T1000 (cell line): ENCODE results near the gene DAAM2.

ENCODE experiments used
- DNase-seq: peaks from one replicate; lab custom pipeline; 2025; ENCODE audit warnings: mixed read lengths; lab: John Stamatoyannopoulos, UW

The DAAM2 gene

GRCh38 chr6:39819228-39819627 is 27.1 kb downstream of the DAAM2 start:
- no peak for DNase-seq

- no peak for DNase-seq
Measured at GRCh38 chr6:39819676-39820075, 27.5 kb downstream of the DAAM2 start.

DNA sequence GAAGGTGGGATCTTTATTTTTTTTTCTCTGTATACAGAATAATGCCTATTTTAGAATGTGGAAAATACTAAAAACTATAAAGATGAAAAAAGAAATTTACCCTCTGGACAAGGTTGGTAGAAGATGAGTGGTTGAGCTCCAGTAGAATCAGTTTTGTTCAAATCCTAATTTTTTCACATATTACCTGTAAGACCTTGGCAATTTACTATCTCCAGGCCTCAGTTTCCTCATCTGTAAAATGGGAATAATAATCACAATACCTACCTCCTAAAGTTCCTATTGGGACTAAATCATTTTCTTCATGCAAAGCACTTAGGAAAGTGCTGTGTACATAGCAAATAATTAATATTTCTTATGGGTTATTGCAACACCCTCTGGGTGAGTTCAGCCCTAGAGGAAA is 28.4 kb downstream of the DAAM2 start:
- DNase-seq = no peak

- DNase-seq = no peak
Measured at GRCh38 chr6:39821046-39821740, 29.0 kb downstream of the DAAM2 start.

GRCh38 chr6:39821742-39822532 is 29.8 kb downstream of the DAAM2 start:
- no peak for DNase-seq

DNA sequence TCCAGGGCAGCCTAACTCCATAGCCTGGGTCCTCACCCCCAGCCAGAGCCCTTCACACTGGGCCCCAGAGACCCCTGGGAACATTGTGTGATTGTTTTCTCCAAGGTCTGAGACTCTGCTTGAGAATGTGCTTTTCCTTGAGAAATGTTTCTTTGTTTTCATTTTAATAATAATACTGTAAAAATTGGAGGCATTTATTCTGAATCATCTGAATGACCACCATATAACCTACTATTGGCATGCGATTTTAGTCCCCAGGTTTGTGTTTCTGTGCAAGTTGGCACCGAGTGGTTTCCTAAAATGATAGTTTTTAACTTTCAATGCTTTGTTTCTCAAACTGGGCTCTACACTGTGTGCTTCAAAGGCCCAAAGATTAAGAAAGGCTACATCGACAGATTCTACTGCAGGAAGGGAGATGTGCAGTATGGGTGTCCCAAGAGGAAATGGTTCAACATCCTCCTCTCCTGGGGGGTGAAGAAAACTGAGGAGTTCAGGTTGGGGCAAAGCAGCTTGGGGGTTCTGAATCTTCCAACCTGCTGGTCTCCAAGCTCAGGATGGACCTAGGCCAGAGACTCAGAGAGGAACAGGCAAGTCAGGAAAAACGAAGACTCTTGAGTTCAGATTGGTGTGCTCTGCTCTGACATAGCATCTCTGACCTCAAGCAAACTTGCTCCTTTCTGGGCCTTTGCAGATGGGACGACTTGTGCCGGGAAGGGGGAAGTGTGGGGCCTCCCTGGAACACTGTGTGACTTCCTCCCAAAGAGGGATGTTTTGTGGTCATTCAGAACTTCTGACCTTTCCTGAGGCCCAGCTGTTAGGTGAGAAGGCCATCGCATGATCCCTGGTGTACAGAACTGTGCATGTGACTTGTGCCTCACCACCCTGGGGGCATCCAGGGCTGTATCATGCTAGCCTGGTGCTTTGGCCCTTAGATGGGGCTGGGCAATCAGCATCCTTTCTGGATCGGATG is 31.0 kb downstream of the DAAM2 start:
- no peak for DNase-seq

DNA sequence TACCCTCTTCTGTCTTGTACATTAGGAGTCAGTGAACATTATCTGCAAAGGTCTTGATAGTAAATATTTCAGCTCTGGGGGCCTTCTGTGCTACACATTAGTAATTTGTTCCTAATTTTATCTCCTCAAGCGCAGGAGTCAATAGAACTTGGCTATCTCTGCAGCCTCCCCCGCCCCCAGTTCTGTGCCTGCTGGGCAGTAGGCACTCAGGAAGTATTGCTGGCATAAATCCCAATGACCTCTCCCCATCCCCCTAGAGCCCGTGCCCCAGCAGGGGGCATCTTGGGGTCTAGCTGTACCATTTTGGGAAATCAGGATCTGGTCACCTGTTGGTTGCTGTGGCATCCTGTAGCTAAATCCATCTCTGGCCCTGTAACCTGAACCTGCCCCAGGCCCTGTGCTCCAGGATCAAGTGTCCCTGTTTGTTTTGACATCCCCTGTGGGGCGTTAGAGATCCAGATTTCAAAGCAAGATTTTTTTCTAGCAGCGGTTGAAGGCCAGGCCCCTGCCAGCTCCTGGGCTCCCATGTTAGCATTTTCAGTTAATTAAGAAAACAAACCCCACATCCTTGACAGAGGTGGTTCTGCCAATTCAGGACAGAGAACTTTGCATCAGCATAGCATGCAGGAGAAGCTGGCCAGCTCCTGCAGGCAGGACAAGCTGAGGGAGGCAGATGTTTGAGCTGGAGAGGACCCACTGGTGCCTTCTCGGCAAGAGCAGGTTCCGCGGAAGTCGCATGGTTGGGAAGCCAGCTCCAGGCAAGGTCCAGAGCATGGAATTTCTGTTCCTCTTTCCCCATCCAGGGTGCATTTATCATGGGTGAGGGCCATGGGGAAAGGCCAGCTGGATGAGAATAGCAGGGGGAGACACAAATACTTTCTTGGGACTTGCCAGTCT is 32.1 kb downstream of the DAAM2 start:
- DNase-seq = no peak

- no peak for DNase-seq
Measured at GRCh38 chr6:39829331-39829730, 37.2 kb downstream of the DAAM2 start.

DNA sequence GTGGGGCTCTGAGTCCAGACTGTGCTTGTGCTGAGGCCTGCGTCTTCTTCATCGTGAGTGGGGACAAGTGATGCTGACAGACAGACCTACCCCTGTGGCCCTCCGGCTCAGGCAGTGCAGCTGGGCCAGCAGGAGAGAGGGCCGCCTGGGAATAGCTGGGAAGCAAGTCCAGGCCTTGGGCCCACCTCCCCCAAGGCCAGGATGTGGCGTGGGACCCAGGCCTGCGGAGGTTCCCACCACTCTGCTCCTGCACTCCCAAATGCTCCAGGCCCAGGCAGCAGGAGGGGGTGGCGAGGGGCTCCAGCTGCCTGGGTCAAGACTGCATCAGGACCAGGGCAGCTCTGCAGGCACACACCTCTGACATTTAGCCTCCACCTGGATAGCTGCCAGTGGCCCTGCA is 38.3 kb downstream of the DAAM2 start:
- no peak for DNase-seq

DNA sequence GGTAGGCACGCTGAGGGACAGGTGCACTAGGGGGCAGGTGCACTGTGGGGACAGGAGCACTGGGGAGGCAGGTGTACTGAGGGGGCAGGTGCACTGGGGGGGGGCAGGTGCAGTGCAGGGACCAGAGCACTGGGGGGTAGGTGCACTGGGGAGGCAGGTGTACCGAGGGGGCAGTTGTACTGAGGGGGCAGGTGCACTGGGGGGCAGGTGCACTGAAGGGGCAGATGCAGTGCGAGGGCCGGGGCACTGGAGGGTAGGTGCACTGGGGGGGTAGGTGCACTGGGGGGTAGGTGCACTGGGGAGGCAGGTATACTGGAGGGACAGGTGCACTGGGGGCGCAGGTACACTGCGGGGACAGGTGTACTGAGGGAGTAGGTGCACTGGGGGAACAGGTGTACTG is 39.5 kb downstream of the DAAM2 start:
- DNase-seq = no peak

- DNase-seq = no peak
Measured at GRCh38 chr6:39834278-39834677, 42.1 kb downstream of the DAAM2 start.

- no peak for DNase-seq
Measured at GRCh38 chr6:39834866-39835265, 42.7 kb downstream of the DAAM2 start.

- no peak for DNase-seq
Measured at GRCh38 chr6:39835821-39836295, 43.7 kb downstream of the DAAM2 start.

GRCh38 chr6:39836606-39837005 is 44.4 kb downstream of the DAAM2 start:
- DNase-seq = no peak

- DNase-seq = no peak
Measured at GRCh38 chr6:39839445-39839844, 47.3 kb downstream of the DAAM2 start.

- DNase-seq = no peak
Measured at GRCh38 chr6:39840781-39841180, 48.6 kb downstream of the DAAM2 start.

DNA sequence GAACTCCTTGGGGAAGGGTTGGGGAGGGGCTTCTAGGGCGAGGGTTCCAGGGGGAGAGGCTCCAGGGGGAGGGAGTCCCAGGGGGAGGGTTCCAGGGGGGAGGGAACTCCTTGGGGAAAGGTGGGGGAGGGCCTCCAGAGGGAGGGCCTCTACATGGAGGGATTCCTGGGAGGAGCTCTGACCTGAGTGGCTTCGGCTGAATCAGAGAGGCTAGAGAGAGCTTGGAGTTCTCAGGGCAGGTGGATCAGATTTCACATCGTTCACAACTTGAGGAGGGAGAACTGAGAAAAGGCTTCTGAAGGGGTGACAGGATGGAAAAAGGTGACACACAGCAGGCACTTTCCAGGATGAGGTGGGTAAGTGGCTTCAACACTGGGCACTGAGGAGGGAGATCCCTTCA is 49.1 kb downstream of the DAAM2 start:
- no peak for DNase-seq

- no peak for DNase-seq
Measured at GRCh38 chr6:39841923-39842322, 49.7 kb downstream of the DAAM2 start.

- no peak for DNase-seq
Measured at GRCh38 chr6:39843305-39844020, 51.3 kb downstream of the DAAM2 start.

DNA sequence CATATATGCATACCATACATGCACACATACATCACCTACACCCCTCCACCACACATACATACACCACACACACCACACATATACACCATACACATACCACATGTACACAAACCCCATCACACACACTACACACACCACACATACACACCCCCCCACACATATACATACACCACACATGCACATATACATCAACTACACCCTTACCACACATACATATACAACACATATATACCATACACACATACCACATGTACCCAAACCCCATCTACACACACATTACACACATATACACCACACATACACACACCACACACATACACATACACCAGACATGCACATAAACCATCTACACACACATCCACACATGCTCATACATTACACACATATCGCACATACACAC is 52.7 kb downstream of the DAAM2 start:
- DNase-seq = no peak

DNA sequence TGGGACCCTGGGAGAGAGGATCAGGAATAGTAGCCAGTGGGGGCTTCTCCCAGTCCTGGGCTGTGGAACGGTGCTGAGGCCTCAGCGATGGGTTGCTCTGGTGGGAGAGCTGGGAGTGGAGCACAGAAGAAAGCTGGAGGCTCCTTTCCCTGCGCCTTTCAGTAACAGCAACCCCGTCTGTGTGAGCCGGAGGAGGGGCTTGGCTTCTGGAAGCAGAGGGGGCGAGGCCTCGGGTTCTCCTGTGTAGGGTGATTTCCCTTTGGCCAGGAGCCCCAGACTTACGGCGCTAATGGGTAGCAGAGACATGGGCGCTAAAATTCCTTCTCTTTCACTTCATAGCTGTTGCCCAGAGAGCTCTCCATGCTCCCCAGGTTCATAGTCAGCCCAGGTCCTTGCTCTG is 55.0 kb downstream of the DAAM2 start:
- DNase-seq = no peak
